HG02943 (cell line): Measurements from ENCODE around the gene IFNA7.
A peak's percentile ranks its signal among the peaks of the same experiment; 100 is the strongest.
"Not testable (repeated sequence)": the region's sequence is repeated elsewhere in the genome, so short reads cannot be mapped to it uniquely, and the experiment has no call there.

ENCODE experiments used
- ATAC-seq: cut with Tn5 transposase; IDR thresholded peaks from one replicate; pipeline ENCODE4 v1.9.1; 2021; ENCODE audit warnings: mild to moderate bottlenecking, low read depth, moderate library complexity; ENCODE audit not compliant: unreplicated experiment

IFNA7 gene

GRCh38 chr9:21182810-21183736 is 18.9 kb downstream of the IFNA7 start:
- ATAC-seq, result peak; percentile 92

- ATAC-seq, result no peak
These were observed 27.3 kb downstream of the IFNA7 start for GRCh38 chr9:21174671-21175070.

GRCh38 chr9:21172156-21172555 is 29.8 kb downstream of the IFNA7 start:
- no peak for ATAC-seq

GRCh38 chr9:21171351-21171750 is 30.7 kb downstream of the IFNA7 start:
- ATAC-seq, result no peak

- ATAC-seq, result not testable (repeated sequence)
These were observed 35.4 kb downstream of the IFNA7 start, which contains the start of gene IFNA21 for GRCh38 chr9:21166560-21166959. Gene IFNA21, minus strand, starts transcription at chr9:21166660. Its CDS starts 48 bp downstream, at chr9:21166612.

- ATAC-seq, result no peak
These were observed 36.5 kb downstream of the IFNA7 start for GRCh38 chr9:21165516-21165915.

GRCh38 chr9:21160178-21160577 is 41.8 kb downstream of the IFNA7 start:
- ATAC-seq, result peak; percentile 85

GRCh38 chr9:21155501-21155900 is 46.5 kb downstream of the IFNA7 start:
- no peak for ATAC-seq

- peak; percentile 83 for ATAC-seq
These were observed 47.9 kb downstream of the IFNA7 start for GRCh38 chr9:21154018-21154608.

GRCh38 chr9:21153336-21154017 is 48.5 kb downstream of the IFNA7 start:
- peak; percentile 20 for ATAC-seq
